Chondrocyte (in vitro differentiated cells): Measurements from ENCODE around the gene OLAH. TPM values are rescaled to one million over a fixed set of nuclear protein-coding genes. Genes with fewer than 3 reads are reported as not detected.
A peak's percentile ranks its signal among the peaks of the same experiment; 100 is the strongest.
"Not testable (repeated sequence)": the region's sequence is repeated elsewhere in the genome, so short reads cannot be mapped to it uniquely, and the experiment has no call there.

Source experiments
- DNase-seq: peaks from one replicate; pipeline ENCODE4 v3.0.0; 2021; ENCODE audit warnings: mixed read lengths, low spot score
- H3K27ac Mint-ChIP-seq: one replicate; pipeline ENCODE4 v1.8.0; 2021; ENCODE audit warnings: mild to moderate bottlenecking, moderate library complexity, mixed read lengths; ENCODE audit not compliant: unreplicated experiment
- H3K27me3 Mint-ChIP-seq: 2 replicates; pipeline ENCODE4 v1.8.0; 2021; ENCODE audit warnings: low read depth, mixed read lengths
- H3K36me3 Mint-ChIP-seq: 2 replicates; pipeline ENCODE4 v1.8.0; 2021; ENCODE audit warnings: low read depth, mixed read lengths
- H3K4me1 Mint-ChIP-seq: 2 replicates; pipeline ENCODE4 v1.8.0; 2021; ENCODE audit warnings: low read depth, mild to moderate bottlenecking, mixed read lengths
- H3K4me3 Mint-ChIP-seq: one replicate; pipeline ENCODE4 v1.8.0; 2021; ENCODE audit warnings: mild to moderate bottlenecking, moderate library complexity, mixed read lengths; ENCODE audit not compliant: unreplicated experiment
- H3K9me3 Mint-ChIP-seq: 2 replicates; pipeline ENCODE4 v1.8.0; 2021; ENCODE audit warnings: low read depth, mixed read lengths
- CTCF ChIP-seq: fragments of 200-600 bp; sonication (generic); IDR thresholded peaks from 2 replicates; pipeline ENCODE4 v1.5.0; 2021; ENCODE audit warnings: antibody characterized with exemption, mild to moderate bottlenecking, moderate library complexity
- long read RNA-seq: library from polyadenylated mRNA; stranded (forward); transcript quantifications from one replicate; pipeline ENCODE4 v2.0.0, GENCODE V29; 2021
- total RNA-seq: library from RNA; stranded (reverse); gene quantifications from 3 replicates; pipeline ENCODE4 v1.2.1, GENCODE V29; 2021

Gene OLAH
- total RNA-seq, result 1.9 to 3.4 TPM (median 2.1 TPM) in 3 replicates
- long read RNA-seq, partial matches to known transcripts, result 1 of 5 reads
- long read RNA-seq, other reads (novel, unspliced or antisense), result 3 of 5 reads

DNA sequence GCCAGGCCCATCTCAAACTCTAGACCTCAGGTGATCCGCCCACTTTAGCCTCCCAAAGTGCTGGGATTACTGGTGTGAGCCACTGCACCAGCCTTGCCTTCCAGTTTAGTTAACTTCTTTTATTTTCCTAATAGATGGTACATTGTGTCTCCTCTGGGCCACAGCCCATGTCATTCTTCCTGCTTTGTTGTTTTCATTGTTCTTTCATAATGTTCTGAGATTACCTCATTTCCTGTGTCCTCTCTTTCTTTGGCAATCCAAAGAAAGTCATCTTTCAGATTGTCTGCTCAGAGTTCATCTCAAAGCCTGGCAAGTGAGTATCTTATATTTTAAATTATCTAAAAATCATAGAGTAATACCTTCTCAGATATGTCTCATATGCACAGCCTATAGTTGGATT lies at the start of gene OLAH:
Gene OLAH (plus strand): TSS at position 270 of the 400 bp plus-strand sequence. CDS start 3,346 bp downstream, outside the sequence.
- no peak for DNase-seq
- Mint-ChIP-seq H3K4me1 (peaks cover 40% of the 10 kb centered on the region), H3K27ac (peak within 1 kb of the TSS; percentile 25), H3K9me3 (peaks cover 3% of the 10 kb centered on the region), H3K27me3 (peaks cover 4% of the 10 kb centered on the region), H3K4me3 (no peak within 1 kb of the TSS), H3K36me3 (peaks cover 4% of the 10 kb centered on the region)
- no peak for TF ChIP-seq CTCF

DNA sequence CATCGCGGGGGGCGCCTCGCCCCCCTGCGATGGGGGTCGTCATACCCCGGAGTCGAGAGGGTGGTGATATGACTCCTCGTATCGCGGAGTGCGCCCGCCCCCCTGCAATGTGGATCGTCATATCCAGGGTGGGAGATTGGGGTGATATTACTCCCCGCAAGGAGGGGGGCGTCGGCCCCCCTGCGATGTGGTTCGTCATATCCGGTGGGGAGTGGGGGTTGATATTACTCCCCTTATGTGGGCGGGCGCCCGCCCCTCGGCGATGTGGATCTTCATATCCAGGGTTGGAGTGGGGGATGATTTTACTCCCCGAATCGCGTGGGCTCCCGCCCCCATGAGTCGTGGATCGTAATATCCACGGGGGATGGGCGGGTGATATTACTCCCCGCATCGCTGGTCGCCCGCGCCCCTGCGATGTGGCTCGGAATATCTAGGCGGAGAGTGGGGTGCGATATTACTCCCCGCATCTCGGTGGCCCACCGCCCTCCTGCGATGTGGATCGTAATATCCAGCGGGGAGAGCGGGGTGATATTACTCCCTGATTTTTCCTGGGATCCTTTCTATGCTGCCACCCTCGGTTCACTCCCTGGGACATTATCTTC lies 47.7 kb upstream of the OLAH start:
- no peak for DNase-seq
- H3K4me3 Mint-ChIP-seq, result no peak overlapping the region
- peaks cover 10% of the 10 kb centered on the region for H3K4me1 Mint-ChIP-seq
- no peak overlapping the region for H3K27ac Mint-ChIP-seq
- peaks cover 14% of the 10 kb centered on the region for H3K27me3 Mint-ChIP-seq
- H3K9me3 Mint-ChIP-seq, result no peaks in the 10 kb centered on the region
- no peaks in the 10 kb centered on the region for H3K36me3 Mint-ChIP-seq
- TF ChIP-seq CTCF, result no peak

- H3K27me3 Mint-ChIP-seq, result peaks cover 16% of the 10 kb centered on the region
- H3K36me3 Mint-ChIP-seq, H3K4me3 Mint-ChIP-seq, H3K9me3 Mint-ChIP-seq, DNase-seq, H3K4me1 Mint-ChIP-seq, H3K27ac Mint-ChIP-seq: not testable (repeated sequence)
Measured at GRCh38 chr10:15013530-15013929, 30.2 kb upstream of the OLAH start.

DNA sequence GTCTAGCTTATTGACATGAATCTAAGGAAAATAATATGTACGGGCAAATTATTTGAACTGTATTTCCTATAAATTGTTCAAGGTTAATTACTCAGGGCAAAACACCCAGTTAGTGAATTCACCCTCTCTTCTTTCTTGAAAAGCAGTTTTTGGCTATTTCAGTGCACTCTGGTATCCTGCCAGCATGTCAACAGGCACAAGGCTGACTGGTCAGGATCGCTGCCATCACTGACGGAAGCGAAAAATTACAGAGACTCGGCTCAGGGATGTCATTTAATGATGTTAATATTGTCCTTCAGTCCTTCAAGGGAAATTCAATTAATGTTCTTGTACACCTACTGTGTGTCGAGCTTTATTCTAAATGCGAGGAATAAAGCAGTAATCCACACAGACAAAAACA lies 28.3 kb upstream of the OLAH start:
- Mint-ChIP-seq H3K36me3 (peaks cover 2% of the 10 kb centered on the region), H3K9me3 (no peaks in the 10 kb centered on the region), H3K27ac (no peak overlapping the region), H3K27me3 (peaks cover 16% of the 10 kb centered on the region), H3K4me3 (no peak overlapping the region), H3K4me1 (no peaks in the 10 kb centered on the region)
- no peak for DNase-seq
- TF ChIP-seq CTCF, result no peak

GRCh38 chr10:15020966-15021365 lies 22.8 kb upstream of the OLAH start:
- not testable (repeated sequence) for DNase-seq, H3K27ac Mint-ChIP-seq, H3K4me1 Mint-ChIP-seq, H3K4me3 Mint-ChIP-seq, H3K36me3 Mint-ChIP-seq, H3K27me3 Mint-ChIP-seq, H3K9me3 Mint-ChIP-seq

- H3K9me3 Mint-ChIP-seq, H3K27ac Mint-ChIP-seq, H3K4me3 Mint-ChIP-seq, H3K36me3 Mint-ChIP-seq, H3K27me3 Mint-ChIP-seq, DNase-seq: not testable (repeated sequence)
- peaks cover 11% of the 10 kb centered on the region for H3K4me1 Mint-ChIP-seq
Measured at GRCh38 chr10:15023079-15023478, 20.7 kb upstream of the OLAH start.

DNA sequence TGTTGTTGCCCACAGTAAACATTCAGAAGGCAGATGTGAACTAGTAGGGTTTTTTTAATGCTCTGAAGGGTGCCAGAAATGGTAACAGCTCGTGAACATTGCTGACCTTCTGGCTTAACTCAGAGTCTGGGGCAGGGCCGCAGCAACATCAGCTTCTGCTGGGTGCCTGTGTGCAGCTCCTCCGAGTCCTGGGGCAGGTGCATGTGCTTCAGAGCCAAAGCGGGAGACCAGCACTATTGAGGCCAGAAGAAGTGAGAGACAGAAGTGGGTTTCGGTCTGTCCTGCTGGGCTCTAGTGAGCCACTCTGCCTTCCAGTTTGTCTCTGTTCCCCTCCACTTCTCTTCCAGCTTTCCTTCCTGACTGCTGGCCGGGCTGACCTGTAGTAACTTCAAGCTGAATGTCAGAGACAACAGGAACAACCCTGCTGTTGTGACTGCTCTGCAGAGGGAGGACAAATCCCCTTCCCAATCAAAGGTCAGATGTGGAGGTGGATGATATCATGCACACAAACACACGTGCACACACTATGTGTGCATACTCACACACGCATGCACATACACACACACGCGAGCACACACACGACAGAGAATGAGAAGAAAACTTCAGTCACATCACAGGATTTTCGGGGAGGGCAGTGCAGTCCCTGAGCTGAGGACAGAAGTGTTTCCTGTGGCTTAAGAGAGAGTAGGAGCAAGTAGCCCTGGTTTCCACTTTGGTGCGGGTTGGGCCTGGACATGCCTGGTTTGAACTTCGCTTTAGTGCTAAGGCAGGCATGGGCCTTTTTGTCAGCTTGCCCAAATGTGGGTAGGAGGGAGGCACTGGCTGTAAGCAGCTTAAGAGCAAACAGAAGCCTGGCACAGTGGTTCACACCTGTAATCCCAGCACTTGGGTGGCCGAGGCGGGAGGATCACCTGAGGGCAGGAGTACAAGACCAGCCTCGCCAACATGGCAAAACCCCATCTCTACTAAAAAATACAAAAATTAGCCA lies 19.4 kb upstream of the OLAH start:
- H3K4me1 Mint-ChIP-seq, result peaks cover 14% of the 10 kb centered on the region
- H3K9me3 Mint-ChIP-seq, H3K36me3 Mint-ChIP-seq, H3K4me3 Mint-ChIP-seq, H3K27me3 Mint-ChIP-seq, DNase-seq, H3K27ac Mint-ChIP-seq: not testable (repeated sequence)

DNA sequence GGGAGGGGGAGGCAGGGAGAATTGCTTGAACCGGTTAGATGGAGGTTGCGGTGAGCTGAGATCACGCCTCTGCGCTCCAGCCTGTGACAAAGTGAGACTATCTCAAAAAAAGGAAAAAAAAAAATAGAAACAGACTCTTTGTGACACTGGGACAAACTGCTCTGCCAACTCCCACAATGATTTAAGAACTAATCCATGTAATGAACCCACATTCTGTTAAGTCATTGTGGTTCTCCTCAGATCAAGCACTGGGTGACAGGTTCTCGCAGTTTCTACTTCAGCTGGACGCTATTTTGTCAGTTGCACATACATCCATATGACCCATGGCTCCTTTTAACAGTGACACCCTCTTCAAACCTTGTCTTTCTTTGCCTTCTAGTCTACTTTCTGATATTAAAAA lies 18.7 kb upstream of the OLAH start:
- not testable (repeated sequence) for H3K27me3 Mint-ChIP-seq, H3K4me3 Mint-ChIP-seq, H3K36me3 Mint-ChIP-seq, H3K9me3 Mint-ChIP-seq, H3K27ac Mint-ChIP-seq, DNase-seq
- H3K4me1 Mint-ChIP-seq, result peaks cover 14% of the 10 kb centered on the region
